GM21825 (cell line): ENCODE results near the gene SYDE1.

ENCODE experiments used
- ATAC-seq: cut with Tn5 transposase; IDR thresholded peaks from one replicate; pipeline ENCODE4 v1.9.1; 2021; ENCODE audit warnings: mild to moderate bottlenecking, moderate library complexity; ENCODE audit not compliant: unreplicated experiment

The SYDE1 gene

DNA sequence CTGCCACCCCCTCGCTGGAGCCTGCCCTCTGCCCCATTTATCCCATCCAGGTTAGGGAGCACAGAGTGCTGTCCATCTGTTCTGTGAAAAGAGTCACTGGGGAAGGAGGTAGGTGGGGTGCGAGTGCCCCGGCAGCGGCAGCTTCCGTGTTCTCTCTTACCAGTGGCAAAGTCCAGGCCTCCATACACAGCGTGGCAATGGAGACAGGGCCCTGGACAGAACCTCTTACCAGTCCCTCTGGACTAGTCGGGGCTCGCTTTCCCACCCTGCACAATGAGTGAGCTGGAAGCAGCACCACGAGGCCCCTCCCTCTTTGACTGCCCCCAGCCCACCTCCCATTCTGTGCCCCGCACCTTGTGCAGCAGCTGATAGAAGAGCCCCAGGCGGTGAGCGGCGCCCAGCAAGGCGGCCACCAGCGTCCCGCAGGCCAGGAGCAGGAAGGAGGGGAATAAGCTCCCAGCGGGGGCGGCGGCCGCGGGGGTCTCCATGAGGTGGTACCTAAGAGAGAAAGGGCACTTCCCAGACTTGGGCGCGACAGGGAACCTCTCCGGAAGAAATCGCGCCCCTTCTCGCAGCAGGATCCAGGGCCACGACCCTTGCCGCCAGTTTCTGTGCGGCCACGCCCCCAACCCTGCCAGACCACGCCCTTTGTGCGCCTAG is 17.5 kb downstream of the SYDE1 start:
- peak; percentile 4 for ATAC-seq

DNA sequence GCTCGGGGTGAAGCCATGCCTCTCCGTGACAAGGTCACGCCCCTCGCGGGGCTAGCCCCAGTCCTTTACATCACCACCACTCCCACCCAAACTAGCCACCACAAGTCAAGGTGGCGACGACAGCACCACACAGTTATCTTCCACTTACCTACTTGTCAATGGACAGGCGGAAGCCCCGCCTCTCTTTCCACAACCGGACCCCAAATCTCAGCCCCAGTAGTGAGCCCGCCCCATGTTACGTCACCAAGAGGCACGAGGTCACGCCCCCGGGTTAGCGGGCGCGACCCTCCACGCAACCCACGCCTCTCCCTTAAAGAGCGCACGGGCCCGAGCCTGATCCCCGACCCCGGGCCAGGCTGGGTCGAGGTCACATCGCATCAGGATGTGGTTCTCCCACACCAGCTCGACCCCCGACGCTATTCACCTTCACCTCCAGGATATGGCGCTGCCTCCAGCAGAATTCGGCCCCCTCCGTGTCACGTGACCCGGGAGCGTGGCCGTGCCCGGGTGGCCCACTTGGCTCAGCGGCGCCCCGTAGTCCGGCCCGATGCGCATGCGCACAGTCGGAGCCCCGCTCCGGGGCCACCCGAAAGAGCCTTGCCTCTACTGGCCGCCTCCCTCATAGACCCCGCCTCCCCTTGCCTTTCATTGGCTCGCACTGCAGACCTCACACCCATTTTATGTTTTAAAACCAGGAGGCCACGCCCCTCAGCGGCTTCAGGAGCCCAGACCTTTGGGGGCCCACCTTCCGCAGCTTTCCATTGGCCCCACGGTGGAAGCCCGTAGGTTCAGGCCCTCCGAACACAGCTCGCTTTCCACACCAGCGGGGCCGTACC is 18.2 kb downstream of the SYDE1 start:
- peak; percentile 60 for ATAC-seq

DNA sequence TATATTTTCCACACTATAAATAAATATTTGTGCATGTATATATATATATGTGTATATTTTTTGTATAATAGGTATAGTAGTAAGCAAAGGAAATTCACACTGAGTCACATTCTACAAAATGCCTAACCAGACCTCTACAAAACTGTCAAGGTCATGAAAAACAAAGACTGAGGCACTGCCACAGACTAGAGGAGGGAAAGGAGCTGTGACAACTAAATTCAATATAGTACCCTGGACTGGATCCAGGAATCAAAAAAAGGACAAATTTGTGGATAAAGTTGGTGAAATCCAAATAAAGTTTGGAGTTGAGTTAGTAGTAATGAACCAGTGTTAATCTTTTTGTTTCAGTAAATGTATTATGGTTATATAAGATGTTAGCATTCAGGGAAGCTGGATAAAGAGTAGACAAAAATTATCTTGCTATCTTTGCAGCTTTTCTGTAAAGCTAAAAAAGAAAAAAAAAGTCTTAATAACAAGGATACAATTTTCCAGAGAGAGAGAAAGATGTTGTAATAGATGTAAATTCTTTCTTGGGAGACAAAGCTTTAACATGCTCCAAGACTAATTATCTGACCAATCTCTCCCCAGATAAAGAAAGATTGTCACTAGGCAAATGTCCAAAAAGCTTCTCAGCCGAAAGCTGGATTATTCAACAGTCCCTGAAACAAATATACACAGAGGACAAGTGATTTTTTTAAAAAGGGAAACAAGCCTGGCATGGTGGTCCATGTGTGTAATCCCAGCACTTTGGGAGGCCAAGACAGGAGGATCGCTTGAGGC is 19.1 kb downstream of the SYDE1 start:
- ATAC-seq = no peak

DNA sequence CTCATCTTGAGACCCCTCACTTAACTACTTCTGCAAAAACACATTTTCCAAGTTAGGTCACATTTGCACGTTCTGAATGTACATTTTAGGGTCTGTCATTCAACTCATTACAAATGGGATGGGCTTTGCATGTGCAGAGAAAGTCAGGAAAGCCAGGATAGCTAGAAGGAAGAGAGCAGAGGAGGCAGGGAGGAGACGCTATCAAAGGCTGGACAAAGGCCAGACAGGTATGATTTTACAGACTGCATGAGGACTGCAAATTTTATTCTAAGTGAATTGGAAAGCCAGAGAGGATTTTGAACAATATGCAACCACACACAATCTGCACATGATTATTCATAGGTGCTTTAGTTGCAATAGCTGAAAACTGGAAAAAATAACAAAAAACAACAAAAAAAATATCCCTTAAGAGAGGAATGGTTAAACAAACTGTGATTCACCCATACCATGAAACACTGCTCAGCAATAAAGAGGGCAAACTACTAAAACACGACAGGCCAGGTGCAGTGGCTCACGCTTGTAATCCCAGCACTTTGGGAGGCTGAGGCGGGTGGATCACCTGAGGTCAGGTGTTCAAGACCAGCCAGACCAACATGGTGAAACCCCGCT is 21.1 kb downstream of the SYDE1 start:
- ATAC-seq = no peak

DNA sequence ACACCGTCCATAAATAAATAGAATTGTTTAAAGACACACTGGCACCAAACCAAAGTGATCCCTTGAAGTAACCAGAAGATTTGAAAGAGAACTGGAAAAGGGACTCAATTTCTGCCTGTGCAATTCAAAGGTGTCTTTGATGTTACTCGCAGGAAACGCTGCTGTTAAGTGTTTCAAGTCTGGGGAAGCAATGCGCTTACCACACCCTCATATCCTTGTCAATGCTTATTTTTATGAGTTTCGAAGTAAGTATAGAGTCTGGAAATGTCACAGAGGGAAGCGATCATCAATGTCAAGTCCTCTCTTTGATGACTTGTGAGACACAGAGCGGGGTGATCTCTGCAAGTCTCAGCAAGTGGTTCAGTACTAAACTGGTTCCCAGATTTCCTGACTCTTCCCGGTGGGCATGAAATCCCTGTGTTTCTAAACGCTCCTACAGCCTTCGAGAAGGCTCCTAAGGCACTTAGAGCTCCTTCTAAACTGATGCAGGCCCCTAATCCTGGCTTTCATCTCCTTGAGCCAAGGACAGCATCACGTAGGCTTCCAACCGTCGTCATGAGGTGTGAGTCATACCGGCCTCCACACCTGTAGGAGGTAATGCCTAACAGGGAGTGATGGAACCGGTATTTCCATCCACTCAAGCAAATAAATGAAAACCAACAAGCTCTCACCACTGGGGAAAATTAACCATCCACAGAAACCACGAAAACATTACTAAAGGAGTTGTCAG is 22.8 kb downstream of the SYDE1 start:
- ATAC-seq = no peak

DNA sequence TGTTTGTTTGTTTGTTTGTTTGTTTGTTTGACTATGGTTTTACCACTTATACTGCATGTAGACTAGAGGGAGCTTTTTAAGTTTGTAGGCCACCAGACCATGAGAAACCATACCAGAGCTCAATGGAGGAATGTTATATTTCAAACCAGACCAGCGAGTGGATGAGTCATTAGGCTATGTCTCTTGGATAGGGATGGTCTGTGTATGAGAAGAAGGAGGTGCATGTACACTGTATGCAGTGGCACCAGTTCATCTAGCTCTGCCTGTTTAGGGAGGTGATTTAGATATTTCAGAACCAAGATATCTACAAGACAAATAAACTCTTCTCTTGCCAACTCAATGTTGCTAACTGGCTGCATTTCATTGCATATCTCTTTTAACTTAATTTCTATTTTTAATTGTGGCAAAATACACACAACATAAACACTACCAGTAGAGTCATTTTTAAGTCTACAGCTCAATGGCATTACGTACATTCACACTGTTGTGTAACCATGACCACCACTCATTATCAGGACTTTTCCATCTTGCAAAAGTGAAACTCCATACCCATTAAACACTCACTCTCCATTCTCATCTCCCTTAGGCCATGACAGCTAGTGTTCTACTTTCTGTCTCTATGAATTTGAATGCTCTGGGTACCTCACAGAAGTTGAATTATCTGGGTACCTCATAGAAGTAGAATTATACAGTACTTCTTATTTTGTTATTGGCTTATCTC is 29.2 kb downstream of the SYDE1 start:
- ATAC-seq = no peak

DNA sequence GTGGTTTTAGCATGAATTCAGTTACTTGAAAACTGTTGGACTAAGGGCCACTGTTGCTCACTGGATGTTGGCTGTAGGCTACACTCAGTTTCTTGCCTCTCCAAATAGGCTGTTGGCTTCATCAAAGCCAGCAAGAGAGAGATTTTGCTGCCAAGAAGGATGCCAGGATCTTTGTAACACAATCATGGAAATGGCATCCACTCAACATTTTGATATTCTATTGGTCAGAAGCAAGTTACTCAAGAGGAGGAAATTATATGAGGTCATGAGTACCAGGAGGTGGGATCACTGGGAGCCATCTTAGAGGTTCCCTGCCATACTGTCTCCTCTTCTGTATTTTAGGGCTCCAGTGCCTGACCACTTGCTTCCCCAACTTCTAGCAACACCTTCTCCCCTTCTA is 30.6 kb downstream of the SYDE1 start:
- ATAC-seq = no peak

DNA sequence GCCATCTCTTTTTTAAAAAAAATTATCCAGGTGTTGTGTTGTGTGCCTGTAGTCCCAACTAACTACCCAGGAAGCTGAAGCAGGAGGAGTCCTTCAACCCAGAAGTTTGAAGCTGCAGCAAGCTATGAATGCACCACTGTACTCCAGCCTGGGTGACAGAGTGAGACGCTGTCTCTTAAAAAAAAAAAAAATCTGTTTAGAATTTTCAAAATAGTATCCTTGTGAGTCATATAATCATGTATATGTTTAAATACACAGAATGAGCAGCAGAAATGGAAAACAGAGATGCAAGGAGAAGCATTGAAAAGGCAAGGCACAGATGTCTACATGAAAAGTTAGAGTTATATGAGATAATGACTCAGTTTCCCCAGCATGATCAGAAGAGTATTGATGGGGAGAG is 31.2 kb downstream of the SYDE1 start:
- no peak for ATAC-seq

DNA sequence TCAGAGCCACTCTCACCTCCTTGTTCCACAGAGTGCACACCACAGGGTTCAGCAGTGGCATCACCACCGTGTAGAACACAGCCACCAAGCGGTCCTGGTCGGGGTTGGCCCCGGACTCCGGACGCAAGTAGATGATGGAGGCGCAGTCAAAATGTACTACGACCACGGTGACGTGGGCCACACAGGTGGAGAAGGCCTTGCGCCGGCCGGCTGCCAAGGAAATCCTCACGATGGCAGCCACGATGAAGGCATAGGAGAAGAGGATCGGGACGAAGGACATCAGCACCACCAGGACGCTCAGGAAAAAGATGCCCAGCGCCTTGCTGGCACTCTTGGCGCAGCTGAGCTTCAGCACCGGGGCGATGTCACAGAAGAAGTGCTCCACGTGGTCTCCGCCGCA is 33.9 kb downstream of the SYDE1 start:
- no peak for ATAC-seq

DNA sequence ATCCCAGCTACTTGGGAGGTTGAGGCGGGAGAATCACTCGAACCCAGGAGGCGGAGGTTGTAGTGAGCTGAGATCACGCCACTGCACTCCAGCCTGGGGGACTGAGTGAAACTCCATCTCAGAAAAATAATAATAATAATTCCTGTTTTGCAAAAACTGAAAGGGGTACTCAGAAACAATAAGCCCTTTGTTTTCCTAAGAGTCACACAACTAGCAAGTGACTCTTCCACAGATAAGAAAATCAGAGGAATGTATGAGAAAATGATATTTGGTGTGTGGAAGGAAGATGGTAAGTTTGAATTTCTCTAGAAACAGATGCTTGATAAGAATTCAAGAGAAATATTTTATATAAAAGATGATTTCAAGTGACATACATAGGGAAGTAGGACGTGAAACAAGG is 35.1 kb downstream of the SYDE1 start:
- no peak for ATAC-seq

DNA sequence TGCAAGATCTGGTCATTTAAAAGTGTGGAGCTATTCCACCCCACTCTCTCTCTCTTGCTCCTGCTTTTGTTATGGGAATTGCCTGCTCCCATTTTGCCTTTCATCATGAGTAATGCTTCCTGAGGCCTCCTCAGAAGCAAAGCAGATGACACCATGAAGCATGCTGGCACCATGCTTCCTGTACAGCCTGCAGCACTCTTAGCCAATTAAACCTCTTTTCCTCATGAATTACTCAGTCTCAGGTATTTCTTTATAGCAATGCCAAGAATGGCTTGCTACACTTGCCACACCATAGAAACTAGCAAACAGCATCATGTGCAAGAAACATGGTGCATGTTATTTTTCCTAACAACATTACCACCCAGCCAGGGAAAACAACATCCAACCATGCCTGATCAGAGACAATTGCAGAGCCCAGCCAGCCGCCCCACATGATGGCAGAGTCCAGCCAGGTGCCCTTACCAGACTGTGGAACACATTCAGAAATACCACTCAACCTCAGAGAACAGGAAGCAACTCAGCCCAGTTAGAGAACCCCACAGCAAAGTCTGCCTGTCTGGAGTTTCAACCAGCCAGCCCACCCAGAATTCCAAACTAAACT is 36.9 kb downstream of the SYDE1 start:
- ATAC-seq = no peak

DNA sequence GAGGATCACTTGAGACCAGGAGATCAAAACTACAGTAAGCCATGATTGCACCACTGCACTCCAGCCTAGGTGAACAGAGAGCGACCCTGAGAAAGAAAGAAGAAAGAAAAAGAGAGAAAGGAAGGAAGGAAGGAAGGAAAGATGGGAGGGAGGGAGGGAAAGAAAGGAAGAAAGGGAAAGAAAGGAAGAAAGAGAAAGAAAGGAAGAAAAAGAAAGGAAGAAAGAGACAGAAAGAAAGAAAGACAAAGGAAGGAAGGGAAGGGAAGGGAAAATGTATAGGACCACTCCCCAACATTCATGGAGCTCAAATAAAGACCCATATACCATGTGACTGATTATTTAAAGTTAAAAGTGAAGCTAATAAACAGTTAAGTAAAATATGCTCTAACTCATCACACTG is 39.9 kb downstream of the SYDE1 start:
- ATAC-seq = no peak

DNA sequence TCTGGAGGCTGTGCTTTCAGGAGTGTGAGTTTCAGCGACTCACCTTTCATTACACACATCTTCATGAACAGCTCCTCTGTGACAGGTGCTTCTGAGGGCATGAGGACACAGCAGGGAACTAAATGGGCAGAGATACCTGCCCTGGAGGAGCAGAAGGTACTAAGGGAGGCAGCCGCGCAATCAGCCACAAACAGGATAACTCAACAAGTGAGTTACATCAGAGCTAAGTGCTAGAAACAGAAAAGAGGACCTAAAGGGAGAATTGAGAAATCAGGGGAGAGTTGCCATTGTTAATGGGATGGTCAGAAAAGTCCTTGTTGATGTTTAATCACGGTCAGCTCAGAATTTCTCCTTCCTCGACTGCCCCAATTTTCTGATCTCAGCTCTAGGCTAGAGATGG is 42.5 kb downstream of the SYDE1 start:
- ATAC-seq = no peak

DNA sequence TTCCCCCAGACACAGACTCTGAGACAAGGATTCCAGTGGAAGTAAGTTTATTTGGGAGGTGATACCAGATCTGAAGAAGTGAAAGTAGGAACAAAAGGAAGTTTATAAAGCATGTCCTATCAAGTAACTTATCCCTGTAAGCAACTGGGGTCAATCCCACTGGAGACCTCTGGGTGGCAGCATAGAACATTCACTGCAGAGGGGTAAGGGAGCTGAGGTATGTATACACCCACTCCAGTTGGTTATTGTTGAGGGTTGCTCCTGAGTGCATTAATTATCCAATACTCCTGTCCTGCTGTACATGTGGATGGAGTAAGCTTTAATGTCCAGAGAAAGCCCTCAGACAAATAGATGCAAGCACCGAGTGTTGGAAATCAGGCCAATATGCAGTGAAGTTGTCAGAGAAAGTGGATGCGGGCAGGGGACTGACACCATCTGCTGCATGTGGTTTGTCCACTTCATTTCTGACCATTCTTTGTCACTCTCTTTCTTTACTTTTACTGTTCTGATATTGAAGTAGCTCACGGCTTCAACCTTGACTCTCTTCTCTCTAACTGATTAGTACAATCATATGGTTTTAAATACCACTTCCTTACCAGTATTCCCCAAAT is 46.9 kb downstream of the SYDE1 start:
- no peak for ATAC-seq

DNA sequence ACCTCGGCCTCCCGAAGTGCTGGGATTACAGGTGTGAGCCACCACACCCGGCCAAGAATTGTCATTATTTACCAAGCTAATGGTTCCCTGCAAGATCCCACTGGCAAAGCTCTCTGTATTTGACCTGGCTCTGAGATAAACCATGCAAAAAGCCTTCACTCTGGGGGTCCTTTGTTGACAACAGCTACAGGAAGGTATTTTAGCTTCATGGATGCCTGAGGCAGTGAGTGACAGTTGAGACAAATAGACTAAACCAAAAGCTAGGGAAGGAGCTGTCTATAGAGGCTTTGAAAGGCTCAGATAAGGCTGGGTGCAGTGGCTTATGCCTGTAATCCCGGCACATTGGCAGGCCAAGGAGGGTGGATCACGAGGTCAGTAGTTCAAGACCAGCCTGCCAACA is 48.1 kb downstream of the SYDE1 start:
- no peak for ATAC-seq

DNA sequence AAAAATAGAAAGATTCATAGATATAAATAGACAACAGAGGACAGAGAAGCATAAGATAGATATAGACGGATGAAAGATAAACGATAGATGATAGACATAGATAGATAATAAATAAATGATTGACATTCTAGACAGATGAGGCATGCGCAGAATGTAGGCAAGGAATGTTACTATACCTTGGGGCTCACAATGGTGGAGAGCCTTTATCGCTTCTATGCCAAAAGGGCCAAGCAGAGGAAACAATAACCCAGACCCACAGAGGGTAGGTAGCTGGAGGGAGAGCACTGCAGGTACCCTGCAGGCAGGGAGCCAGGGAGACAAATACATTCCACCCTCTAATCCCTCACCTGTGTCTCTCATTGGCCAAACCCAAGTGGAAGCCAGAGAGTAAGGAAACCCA is 49.2 kb downstream of the SYDE1 start:
- ATAC-seq = no peak

DNA sequence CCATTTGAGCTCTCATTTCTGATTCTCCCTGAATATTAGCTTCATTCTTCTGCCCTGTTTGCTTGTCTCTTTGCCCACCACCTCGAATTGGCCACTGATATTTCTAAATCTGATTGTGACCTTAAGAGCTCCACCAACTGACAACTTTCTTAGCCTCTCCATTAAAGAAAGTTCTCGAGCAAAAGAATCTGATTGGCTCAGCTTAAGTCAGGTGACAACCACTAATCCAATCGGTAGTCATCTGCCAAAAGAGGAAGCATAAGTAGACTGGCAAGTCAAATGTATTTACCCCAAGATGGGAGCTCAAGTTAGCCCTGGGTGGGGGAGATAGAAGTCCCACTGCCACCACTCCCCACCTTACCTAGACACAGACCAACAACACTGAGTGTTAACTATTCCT is 52.0 kb downstream of the SYDE1 start:
- ATAC-seq = no peak

DNA sequence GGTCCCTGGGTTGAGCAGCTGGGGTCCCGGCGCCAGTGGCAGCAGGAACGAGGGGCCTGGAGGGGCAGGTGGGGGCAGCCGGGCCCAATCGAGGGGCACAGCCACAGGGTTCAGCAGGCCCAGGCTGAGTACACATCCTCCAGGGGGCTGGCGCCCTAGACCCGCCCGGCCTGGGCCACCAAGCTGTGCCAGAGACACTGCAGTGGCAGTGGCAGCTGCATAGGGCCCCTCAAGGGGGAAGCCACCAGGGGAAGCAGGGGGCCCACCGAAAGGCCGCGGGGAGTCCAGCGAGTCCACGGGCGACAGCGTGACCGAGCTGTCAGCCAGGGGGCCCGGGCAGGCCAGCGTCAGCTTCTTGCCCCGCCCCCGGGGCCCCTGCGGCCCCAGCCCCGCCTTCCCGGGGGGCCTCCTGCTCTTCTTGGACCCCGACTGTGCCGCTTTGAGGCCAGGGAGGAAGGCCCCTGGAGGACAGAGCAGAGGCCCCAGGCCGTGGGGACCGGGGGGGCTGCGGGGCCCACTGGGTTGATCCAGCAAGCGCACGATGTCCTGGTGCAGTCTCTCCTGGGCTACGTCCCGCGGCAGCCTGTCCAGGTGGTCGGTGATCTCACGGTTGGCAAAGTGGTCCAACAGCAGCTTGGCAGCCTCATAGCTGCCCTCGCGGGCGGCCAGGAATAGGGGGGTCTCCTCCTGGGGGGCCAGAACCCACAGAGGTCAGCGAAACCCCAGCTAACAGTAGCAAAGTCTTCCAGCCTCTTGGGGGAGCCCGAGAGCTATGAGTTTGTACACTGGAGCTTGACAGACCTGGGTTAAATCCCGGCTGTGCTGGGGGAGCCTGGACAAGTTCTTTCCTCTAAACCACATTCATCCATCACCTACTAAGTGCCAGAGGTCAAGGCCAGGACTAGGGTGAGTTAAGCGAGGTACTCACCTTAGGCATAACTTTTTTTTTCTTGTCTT is 54.1 kb downstream of the SYDE1 start:
- ATAC-seq = no peak
